Endothelial cell of umbilical vein (primary cell): ENCODE measurements around the gene PRICKLE3. TPM values are rescaled to one million over a fixed set of nuclear protein-coding genes. Genes with fewer than 3 reads are reported as not detected.

Experiments
- BruUV-seq: library from RNA; stranded (reverse); fragments of 400-500 nt; replicated peaks from 2 replicates; lab custom pipeline; 2021; lab: Mats Ljungman, UMichigan
- CTCF ChIA-PET: fragments of 300-600, 350-600 bp; sonication (Branson Sonifier 250); formaldehyde crosslinking; loops from one replicate; lab custom pipeline; 2021; ENCODE audit warnings: antibody characterized with exemption, inconsistent platforms; lab: Charles Lee
- POLR2A ChIA-PET: fragments of 300-600, 350-600 bp; sonication (Branson Sonifier 250); formaldehyde crosslinking; loops from one replicate; lab custom pipeline; 2021; ENCODE audit warnings: antibody characterized with exemption, inconsistent platforms; lab: Charles Lee
- DNase-seq: peaks from one replicate; pipeline ENCODE4 v3.0.0-alpha.2; 2011; ENCODE audit warnings: low read depth, low spot score
- FAIRE-seq: peaks from 2 replicates; lab custom pipeline; 2011; peaks lifted over from hg19 to GRCh38; lab: Jason Lieb, UNC
- H2AFZ ChIP-seq: 2 replicates; pipeline ENCODE4 v1.6.0; 2012; ENCODE audit warnings: low read depth, low read length, control low read depth, inconsistent platforms
- H3K27ac ChIP-seq: 2 replicates; pipeline ENCODE4 v1.5.1; 2011; ENCODE audit warnings: low read depth, mild to moderate bottlenecking, control low read depth, low read length, moderate library complexity; ENCODE audit not compliant: insufficient read depth
- H3K27me3 ChIP-seq, 2 experiments: 2 replicates each; pipeline versions ENCODE4 v1.6.0 to v1.6.1; 2011; ENCODE audit warnings: low read length in 2 of 2, mixed read lengths in 1 of 2; ENCODE audit not compliant: control insufficient read depth in 2 of 2, insufficient read depth in 2 of 2
- H3K36me3 ChIP-seq, 2 experiments: 2 replicates in 1 of 2; 3 replicates in 1 of 2; pipeline ENCODE4 v1.5.1; 2011; ENCODE audit warnings: low read length in 2 of 2, mild to moderate bottlenecking in 1 of 2, moderate library complexity in 1 of 2; ENCODE audit not compliant: control insufficient read depth in 2 of 2, insufficient read depth in 2 of 2; ENCODE audit errors: extremely low read depth in 1 of 2
- H3K4me1 ChIP-seq: 3 replicates; pipeline ENCODE4 v1.5.1; 2011; ENCODE audit warnings: mild to moderate bottlenecking, low read length; ENCODE audit not compliant: control insufficient read depth, insufficient read depth; ENCODE audit errors: extremely low read depth
- H3K4me2 ChIP-seq: 2 replicates; pipeline ENCODE4 v1.6.1; 2011; ENCODE audit warnings: low read length, control low read depth, mixed read lengths; ENCODE audit not compliant: insufficient read depth
- H3K4me3 ChIP-seq, 3 experiments: fragments of 200-600 bp in 1 of 3; sonication (generic), shearing (Covaris generic) in 1 of 3; replicated peaks in 1 of 3; 2 replicates each; pipeline ENCODE4 v1.5.1; 2011 to 2016; ENCODE audit warnings: control low read depth in 3 of 3, low read length in 3 of 3, mild to moderate bottlenecking in 2 of 3, inconsistent platforms in 1 of 3, low read depth in 1 of 3, moderate library complexity in 1 of 3; ENCODE audit not compliant: insufficient read depth in 1 of 3
- H3K79me2 ChIP-seq: 2 replicates; pipeline ENCODE4 v1.6.0; 2012; ENCODE audit warnings: low read length, inconsistent platforms; ENCODE audit not compliant: control insufficient read depth, insufficient read depth
- H3K9ac ChIP-seq: replicated peaks from 2 replicates; pipeline ENCODE3; 2011; ENCODE audit warnings: low read length, control low read depth; ENCODE audit not compliant: insufficient read depth; ENCODE audit errors: extremely low read depth
- H3K9me1 ChIP-seq: replicated peaks from 3 replicates; pipeline ENCODE4 v1.6.0; 2011; ENCODE audit warnings: mild to moderate bottlenecking, low read length; ENCODE audit not compliant: control insufficient read depth, insufficient read depth; ENCODE audit errors: extremely low read depth
- H3K9me3 ChIP-seq: replicated peaks from 2 replicates; pipeline ENCODE4 v1.5.1; 2012; ENCODE audit warnings: low read length, inconsistent platforms; ENCODE audit not compliant: control insufficient read depth, insufficient read depth
- H4K20me1 ChIP-seq: replicated peaks from 2 replicates; pipeline ENCODE3; 2011; ENCODE audit warnings: mild to moderate bottlenecking, low read length; ENCODE audit not compliant: control insufficient read depth, insufficient read depth; ENCODE audit errors: extremely low read depth
- CTCF ChIP-seq, 2 donors: IDR thresholded peaks; 1 replicate in 1 of 2; 2 replicates in 1 of 2; pipeline ENCODE4 v1.5.1; 2011; ENCODE audit warnings: low read length in 2 of 2, mild to moderate bottlenecking in 2 of 2, moderate library complexity in 2 of 2, control low read depth in 1 of 2, inconsistent platforms in 1 of 2, low read depth in 1 of 2; ENCODE audit not compliant: insufficient read depth in 1 of 2; ENCODE audit errors: extremely low read depth in 1 of 2
- EZH2 ChIP-seq: IDR thresholded peaks from 2 replicates; pipeline ENCODE4 v1.6.1; 2012; ENCODE audit warnings: borderline replicate concordance, low read depth, mild to moderate bottlenecking, moderate library complexity, low read length, inconsistent platforms; ENCODE audit not compliant: severe bottlenecking
- FOS ChIP-seq: IDR thresholded peaks from 2 replicates; pipeline ENCODE4 v1.6.1; 2011; ENCODE audit warnings: mild to moderate bottlenecking, low read length, moderate library complexity, borderline replicate concordance; ENCODE audit not compliant: insufficient read depth
- GATA2 ChIP-seq: IDR thresholded peaks from 2 replicates; pipeline ENCODE4 v1.7.0; 2011; ENCODE audit warnings: low read depth, mild to moderate bottlenecking, moderate library complexity, mixed read lengths, low read length; ENCODE audit not compliant: insufficient read length, insufficient read depth
- JUN ChIP-seq: IDR thresholded peaks from 2 replicates; pipeline ENCODE4 v1.6.1; 2011; ENCODE audit warnings: borderline replicate concordance, low read depth; ENCODE audit not compliant: insufficient read length, insufficient read depth
- MAX ChIP-seq: IDR thresholded peaks from 2 replicates; pipeline ENCODE4 v1.6.1; 2011; ENCODE audit not compliant: insufficient read depth, insufficient read length
- MYC ChIP-seq: IDR thresholded peaks from one replicate; pipeline ENCODE4 v1.6.1; 2011; ENCODE audit warnings: mild to moderate bottlenecking, low read depth, low read length
- POLR2A ChIP-seq: IDR thresholded peaks from 2 replicates; pipeline ENCODE4 v1.6.1; 2012; ENCODE audit warnings: low read depth, mild to moderate bottlenecking, control low read depth, low read length
- POLR2AphosphoS5 ChIP-seq: IDR thresholded peaks from 2 replicates; pipeline ENCODE4 v1.6.1; 2012; ENCODE audit warnings: low read depth, mild to moderate bottlenecking, control low read depth, low read length, moderate library complexity; ENCODE audit not compliant: insufficient read depth
- dilution Hi-C: fragments of 300-500 bp; cut with MboI; formaldehyde crosslinking; loops from one replicate; pipeline ENCODE4 v1.15.0; 2019; ENCODE audit warnings: low sequenced_read_pairs; ENCODE audit not compliant: extremely low pct_ligation_motif_present
- intact Hi-C: fragments of 100-400 bp; cut with micrococcal nuclease; formaldehyde crosslinking; loops from one replicate; pipeline ENCODE4 v1.10.0; 2022
- polyA plus RNA-seq, 4 experiments: library from polyadenylated mRNA; depleted of rRNA in 3 of 4; stranded (reverse) in 3 of 4; unstranded in 1 of 4; fragments of >200 nt; gene quantifications; 2 replicates each; pipeline versions ENCODE4 v1.2.1 to v1.2.3, GENCODE V29; 2011 to 2012; ENCODE audit warnings: missing spikeins in 1 of 4
- total RNA-seq: library from RNA; stranded (reverse); gene quantifications from 2 replicates; pipeline ENCODE4 v1.2.3, GENCODE V29; 2021

Gene PRICKLE3
- total and polyA plus RNA-seq, 2 donors (not counting 3 experiments of a cell fraction or from before 2014, with no cell fraction given): 6.8 to 15.0 TPM

GRCh38 chrX:49203536-49203935 lies 17.4 kb upstream of the PRICKLE3 start:
- Histone ChIP-seq H3K4me3 (no peak overlapping the region), H2AFZ (no peak overlapping the region), H4K20me1 (no peaks in the 10 kb centered on the region), H3K9me1 (no peaks in the 10 kb centered on the region), H3K27me3 (peaks cover 0 to 2% of the 10 kb centered on the region in 2 experiments), H3K27ac (no peak overlapping the region), H3K36me3 (no peaks in the 10 kb centered on the region), H3K79me2 (no peaks in the 10 kb centered on the region), H3K4me2 (no peak overlapping the region), H3K9me3 (no peaks in the 10 kb centered on the region), H3K9ac (no peak overlapping the region), H3K4me1 (peaks cover 3% of the 10 kb centered on the region)
- BruUV-seq: no TSS peak
- DNase-seq (no peak), FAIRE-seq (no peak)
- POLR2A ChIA-PET: no interaction called here
- CTCF ChIA-PET: no interaction called here
- TF ChIP-seq MYC (no peak), JUN (no peak), MAX (no peak), POLR2A (no peak), GATA2 (no peak), POLR2AphosphoS5 (no peak), FOS (no peak), EZH2 (no peak), CTCF (IDR thresholded peaks at IDR 0.05; ENCODE audit: extremely low read depth in 1 of 2, insufficient read depth in 1 of 2, low read depth in 1 of 2, low read length in 2 of 2) (no peak)
- dilution Hi-C loops (no loop called here), intact Hi-C loops (loop anchor here (5.0 kb wide), 1 partner anchor 719 kb away; the partner anchor contains the start of gene CLCN5)
